PC-3 (cell line): ENCODE measurements around the gene CD274. TPM values are rescaled to one million over a fixed set of nuclear protein-coding genes. Genes with fewer than 3 reads are reported as not detected.

ENCODE experiments used
- ATAC-seq: fragments of 200-7000 bp; cut with Tn5 transposase; 2 replicates; pipeline ENCODE4 v1.9.1; 2020; ENCODE audit warnings: mild to moderate bottlenecking, moderate library complexity
- BruUV-seq: library from RNA; stranded (reverse); fragments of 400-500 nt; replicated peaks from 2 replicates; lab custom pipeline; 2021; lab: Mats Ljungman, UMichigan
- CTCF ChIA-PET: fragments of 300-600 bp; sonication (Branson Sonifier 250); formaldehyde crosslinking; loops from one replicate; lab custom pipeline; 2022; ENCODE audit warnings: antibody characterized with exemption; lab: Charles Lee
- POLR2A ChIA-PET: fragments of 300-600 bp; sonication (Branson Sonifier 250); formaldehyde crosslinking; loops from one replicate; lab custom pipeline; 2022; ENCODE audit warnings: antibody characterized with exemption; ENCODE audit not compliant: unreplicated experiment; lab: Charles Lee
- DNase-seq: peaks from one replicate; pipeline ENCODE4 v3.0.0-alpha.2; 2015
- H2AFZ ChIP-seq: fragments of 300-600 bp; sonication (generic); 2 replicates; pipeline ENCODE4 v1.6.0; 2016; ENCODE audit warnings: antibody characterized with exemption, low read length
- H3F3A ChIP-seq: fragments of 300-600 bp; sonication (generic); one replicate; pipeline ENCODE4 v1.6.0; 2017; ENCODE audit warnings: antibody characterized with exemption, low read length, control low read depth, mild to moderate bottlenecking; ENCODE audit not compliant: unreplicated experiment
- H3K27ac ChIP-seq: fragments of 300-600 bp; sonication (generic); 2 replicates; pipeline ENCODE4 v1.5.1; 2016; ENCODE audit warnings: mild to moderate bottlenecking, low read length
- H3K27me3 ChIP-seq: fragments of 300-600 bp; sonication (generic); 2 replicates; pipeline ENCODE4 v1.6.1; 2016; ENCODE audit warnings: low read length, mixed read lengths
- H3K36me3 ChIP-seq: fragments of 300-600 bp; sonication (generic); 2 replicates; pipeline ENCODE4 v1.6.1; 2016; ENCODE audit warnings: low read depth, mixed run types, low read length, mixed read lengths
- H3K4me1 ChIP-seq: fragments of 300-600 bp; sonication (generic); 2 replicates; pipeline ENCODE4 v1.5.1; 2016; ENCODE audit warnings: low read length; ENCODE audit not compliant: insufficient read depth
- H3K4me2 ChIP-seq: fragments of 300-600 bp; sonication (generic); 2 replicates; pipeline ENCODE4 v1.6.0; 2016; ENCODE audit warnings: low read length
- H3K4me3 ChIP-seq: fragments of 300-600 bp; sonication (generic); 2 replicates; pipeline ENCODE4 v1.5.1; 2016; ENCODE audit warnings: mild to moderate bottlenecking, low read length, mixed read lengths
- H3K79me2 ChIP-seq: fragments of 300-600 bp; sonication (generic); 2 replicates; pipeline ENCODE4 v1.6.1; 2017; ENCODE audit warnings: low read length, mixed read lengths
- H3K9ac ChIP-seq: fragments of 300-600 bp; sonication (generic); 2 replicates; pipeline ENCODE4 v1.6.0; 2016; ENCODE audit warnings: mild to moderate bottlenecking, low read length
- H3K9me2 ChIP-seq: fragments of 300-600 bp; sonication (generic); replicated peaks from 2 replicates; pipeline ENCODE4 v1.6.1; 2016; ENCODE audit warnings: mixed run types, low read length, mixed read lengths
- H3K9me3 ChIP-seq: fragments of 300-600 bp; sonication (generic); 2 replicates; pipeline ENCODE4 v1.6.1; 2016; ENCODE audit warnings: low read length, mixed read lengths
- H4K20me1 ChIP-seq: fragments of 300-600 bp; sonication (generic); 2 replicates; pipeline ENCODE4 v1.6.1; 2016; ENCODE audit warnings: low read length, mixed read lengths
- CTCF ChIP-seq: fragments of 300-600 bp; sonication (generic); conservative IDR thresholded peaks from 2 replicates; pipeline ENCODE4 v1.5.1; 2017; ENCODE audit warnings: antibody characterized with exemption, low read depth, mild to moderate bottlenecking, low read length
- EZH2 ChIP-seq: fragments of 300-600 bp; sonication (generic); IDR thresholded peaks from one replicate; pipeline ENCODE4 v1.6.1; 2017; ENCODE audit warnings: antibody characterized with exemption, mild to moderate bottlenecking, low read length; ENCODE audit not compliant: unreplicated experiment
- EZH2phosphoT487 ChIP-seq: fragments of 300-600 bp; sonication (generic); IDR thresholded peaks from 2 replicates; pipeline ENCODE4 v1.6.1; 2018; ENCODE audit warnings: mild to moderate bottlenecking, antibody characterized with exemption, low read length, borderline replicate concordance
- intact Hi-C: fragments of 100-400 bp; cut with micrococcal nuclease; formaldehyde crosslinking; loops from 2 replicates; pipeline ENCODE4 v1.9.0; 2023
- total RNA-seq: library from RNA; depleted of rRNA; stranded (reverse); fragments of >200 nt; gene quantifications from 2 replicates; pipeline ENCODE4 v1.2.3, GENCODE V29; 2014

Gene CD274
- total RNA-seq, 1 experiment from 2014 or later: 3.8 TPM

GRCh38 chr9:5514617-5515260 lies 64.4 kb downstream of the CD274 start:
- ATAC-seq: no peak
- no peak overlapping the region for H3K9ac ChIP-seq

GRCh38 chr9:5515261-5515650 lies 64.9 kb downstream of the CD274 start:
- H3K9me2 ChIP-seq: no peaks in the 10 kb centered on the region
- no peak overlapping the region for H3K4me2 ChIP-seq
- TF ChIP-seq EZH2 (no peak), EZH2phosphoT487 (no peak), CTCF (no peak)
- H2AFZ ChIP-seq: no peak overlapping the region
- BruUV-seq: no TSS peak
- H3K79me2 ChIP-seq: peaks cover 28% of the 10 kb centered on the region
- intact Hi-C loops: no loop called here
- H3K27me3 ChIP-seq: no peaks in the 10 kb centered on the region
- CTCF ChIA-PET: no interaction called here
- no peak overlapping the region for H3K27ac ChIP-seq
- H3K4me3 ChIP-seq: no peak overlapping the region
- POLR2A ChIA-PET: no interaction called here
- H4K20me1 ChIP-seq: no peaks in the 10 kb centered on the region
- no peak for ATAC-seq
- DNase-seq: no peak
- H3K9me3 ChIP-seq: no peaks in the 10 kb centered on the region
- H3K9ac ChIP-seq: no peak overlapping the region
- H3K4me1 ChIP-seq: peaks cover 23% of the 10 kb centered on the region
- no peaks in the 10 kb centered on the region for H3K36me3 ChIP-seq
- H3F3A ChIP-seq: peaks cover 4% of the 10 kb centered on the region

More at GRCh38 chr9:5514617-5515260, 64.4 kb downstream of the CD274 start:
- Histone ChIP-seq H3F3A (peaks cover 8% of the 10 kb centered on the region), H3K36me3 (no peaks in the 10 kb centered on the region), H3K4me2 (no peak overlapping the region), H3K27ac (no peak overlapping the region), H3K27me3 (no peaks in the 10 kb centered on the region), H3K4me3 (no peak overlapping the region), H4K20me1 (no peaks in the 10 kb centered on the region), H3K9me3 (no peaks in the 10 kb centered on the region), H3K4me1 (peaks cover 28% of the 10 kb centered on the region), H2AFZ (no peak overlapping the region), H3K9me2 (no peaks in the 10 kb centered on the region), H3K79me2 (peaks cover 28% of the 10 kb centered on the region)
- no peak for DNase-seq
- no peak for TF ChIP-seq CTCF
- no peak for TF ChIP-seq EZH2
- no peak for TF ChIP-seq EZH2phosphoT487
- ChIA-PET CTCF (no interaction called here), POLR2A (no interaction called here)
- no TSS peak for BruUV-seq
- intact Hi-C loops: no loop called here

DNA sequence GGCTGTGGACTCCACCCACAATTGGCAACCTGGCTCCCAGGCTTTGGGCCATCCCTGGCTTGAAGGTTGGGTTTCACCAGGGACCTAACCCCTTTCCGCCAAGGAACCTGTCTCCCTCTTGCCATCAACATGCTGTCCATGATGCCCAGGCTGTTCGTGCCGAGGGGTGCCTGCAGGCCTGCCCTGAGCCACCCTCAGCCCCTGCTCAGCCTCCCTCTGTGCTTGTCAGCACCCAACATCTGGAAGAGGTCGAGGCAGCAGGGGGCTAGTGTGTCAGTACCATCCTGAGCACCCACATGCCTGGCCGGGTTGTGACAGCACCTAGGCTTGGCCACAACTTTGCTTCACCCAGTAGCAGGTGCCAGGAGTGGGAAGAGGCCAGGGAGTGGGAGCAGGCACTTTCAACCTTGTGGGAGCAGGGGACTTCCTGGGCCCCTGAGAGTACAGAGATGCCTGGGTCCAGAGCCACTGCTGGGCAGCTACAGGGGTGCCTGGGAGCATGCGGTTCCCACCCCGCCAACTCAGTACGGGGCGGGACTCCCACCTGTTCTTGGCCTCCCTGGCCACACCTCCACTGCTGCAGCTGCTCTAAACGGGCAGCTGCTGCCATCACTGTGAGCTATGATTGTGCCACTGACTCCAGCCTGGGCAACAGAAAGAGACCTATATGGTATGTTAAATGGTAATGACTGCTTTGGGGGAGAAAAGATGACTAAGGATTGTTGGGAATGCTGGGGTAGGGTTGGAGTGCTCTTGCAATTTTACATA lies 66.3 kb downstream of the CD274 start:
- intact Hi-C loops: no loop called here
- TF ChIP-seq CTCF (no peak), EZH2 (no peak), EZH2phosphoT487 (no peak)
- H3K27me3 ChIP-seq: no peaks in the 10 kb centered on the region
- H3K4me1 ChIP-seq: peaks cover 9% of the 10 kb centered on the region
- peaks cover 22% of the 10 kb centered on the region for H3K79me2 ChIP-seq
- ChIA-PET CTCF (no interaction called here), POLR2A (no interaction called here)
- H4K20me1 ChIP-seq: no peaks in the 10 kb centered on the region
- DNase-seq (no peak), ATAC-seq (no peak)
- no TSS peak for BruUV-seq
- H3K4me3 ChIP-seq: no peak overlapping the region
- no peak overlapping the region for H2AFZ ChIP-seq
- H3K9me2 ChIP-seq: no peaks in the 10 kb centered on the region
- H3F3A ChIP-seq: no peaks in the 10 kb centered on the region
- H3K36me3 ChIP-seq: no peaks in the 10 kb centered on the region
- no peaks in the 10 kb centered on the region for H3K9me3 ChIP-seq
- H3K4me2 ChIP-seq: no peak overlapping the region
- no peak overlapping the region for H3K27ac ChIP-seq
- no peak overlapping the region for H3K9ac ChIP-seq
